Stimulated activated CD8-positive, alpha-beta memory T cell treated with anti-CD3 and anti-CD28 coated beads, Interleukin-12 subunit alpha, Interleukin-12 subunit beta, amount 100 ng/mL, for 1 hour (primary cell): ENCODE results near the gene SMARCC1.

Experiments
- DNase-seq: peaks from one replicate; pipeline ENCODE4 v3.0.0-alpha.2; 2020; ENCODE audit warnings: low read depth

The SMARCC1 gene

DNA sequence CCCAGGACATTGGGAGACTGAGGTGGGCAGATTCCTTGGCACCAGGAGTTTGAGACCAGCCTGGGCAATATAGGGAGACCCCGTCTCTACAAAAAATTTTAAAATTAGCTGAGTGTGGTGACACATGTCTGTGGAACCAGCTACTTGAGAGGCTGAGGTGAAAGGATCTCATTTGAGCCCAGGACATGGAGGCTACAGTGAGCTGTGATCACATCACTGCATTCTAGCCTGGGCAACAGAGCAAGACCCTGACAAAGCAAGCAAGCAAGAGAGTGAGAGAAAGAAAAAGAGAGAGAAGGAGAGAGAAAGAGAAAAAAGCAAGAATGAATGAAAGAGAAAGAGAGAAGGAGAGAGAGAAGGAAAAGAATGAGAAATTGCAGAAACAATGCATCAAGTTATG is 150.9 kb downstream of the SMARCC1 start:
- DNase-seq = no peak

DNA sequence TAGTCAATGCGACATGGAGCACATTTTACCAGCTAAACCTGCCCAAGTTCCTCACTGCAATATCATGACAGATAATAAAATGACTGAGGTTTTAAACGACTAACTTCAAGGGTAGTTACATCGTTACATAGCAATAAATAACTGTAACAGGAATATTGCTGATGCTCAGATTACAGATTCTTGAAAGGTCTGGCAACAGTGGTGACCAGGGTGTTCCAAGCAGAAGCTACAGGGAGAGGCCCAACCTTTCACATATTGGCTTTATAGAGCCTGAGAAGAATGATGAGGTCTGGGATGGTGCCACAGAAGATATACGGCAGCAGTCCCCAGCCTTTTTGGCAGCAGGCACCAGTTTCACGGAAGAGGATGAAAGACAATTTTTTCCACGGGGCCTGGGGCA is 151.9 kb downstream of the SMARCC1 start:
- no peak for DNase-seq

DNA sequence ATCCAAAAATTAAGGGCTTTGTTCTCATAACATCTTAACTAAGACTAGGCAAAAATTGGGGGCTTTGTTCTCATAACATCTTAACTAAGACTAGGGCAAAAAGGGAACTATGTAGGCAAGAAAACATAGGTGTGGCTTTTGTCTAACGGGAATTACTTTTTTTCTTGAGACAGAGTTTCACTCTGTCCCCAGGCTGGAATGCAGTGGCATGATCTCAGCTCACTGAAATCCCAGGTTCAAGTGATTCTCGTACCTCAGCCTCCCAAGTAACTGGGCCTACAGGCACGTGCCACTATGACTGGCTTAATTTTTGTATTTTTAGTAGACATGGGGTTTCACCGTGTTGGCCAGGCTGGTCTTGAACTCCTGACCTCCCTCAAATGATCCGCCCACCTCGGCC is 153.3 kb downstream of the SMARCC1 start:
- no peak for DNase-seq

DNA sequence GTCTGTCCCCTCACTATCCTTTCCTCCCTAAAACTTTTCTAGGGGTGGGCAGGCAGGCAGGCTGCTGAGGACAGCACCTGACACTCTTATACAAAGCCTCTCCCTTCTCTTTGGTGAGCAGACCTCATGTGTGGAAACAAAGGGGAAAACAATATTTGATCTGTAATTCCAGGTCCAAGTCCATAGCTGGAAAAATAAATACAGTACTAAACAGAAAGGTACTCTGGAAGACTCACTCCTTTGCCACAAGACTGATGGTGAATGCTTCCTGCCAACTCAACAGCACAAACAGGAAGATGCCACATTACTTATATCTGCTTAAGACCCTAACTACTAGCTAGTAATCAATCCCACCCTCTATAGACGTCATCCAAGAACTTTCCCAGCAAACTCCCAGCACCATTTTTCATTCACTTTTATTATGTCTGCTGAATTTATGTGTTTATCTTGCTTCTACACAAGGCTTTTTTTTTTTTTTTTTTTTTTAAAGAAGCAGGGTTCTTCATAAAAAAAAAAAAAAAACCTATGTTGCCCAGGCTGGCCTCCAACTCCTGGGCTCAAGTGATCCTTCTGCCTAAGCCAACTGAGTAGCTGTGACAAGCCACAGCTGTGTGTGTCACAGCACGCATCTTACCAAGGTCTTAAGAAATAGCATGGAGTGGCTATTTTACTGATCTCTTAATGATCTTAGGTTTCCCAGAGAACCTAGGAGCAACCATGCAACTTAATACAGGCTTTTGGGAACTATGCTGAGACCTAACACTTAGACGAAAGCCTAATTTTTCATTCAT is 158.8 kb downstream of the SMARCC1 start:
- DNase-seq = no peak

DNA sequence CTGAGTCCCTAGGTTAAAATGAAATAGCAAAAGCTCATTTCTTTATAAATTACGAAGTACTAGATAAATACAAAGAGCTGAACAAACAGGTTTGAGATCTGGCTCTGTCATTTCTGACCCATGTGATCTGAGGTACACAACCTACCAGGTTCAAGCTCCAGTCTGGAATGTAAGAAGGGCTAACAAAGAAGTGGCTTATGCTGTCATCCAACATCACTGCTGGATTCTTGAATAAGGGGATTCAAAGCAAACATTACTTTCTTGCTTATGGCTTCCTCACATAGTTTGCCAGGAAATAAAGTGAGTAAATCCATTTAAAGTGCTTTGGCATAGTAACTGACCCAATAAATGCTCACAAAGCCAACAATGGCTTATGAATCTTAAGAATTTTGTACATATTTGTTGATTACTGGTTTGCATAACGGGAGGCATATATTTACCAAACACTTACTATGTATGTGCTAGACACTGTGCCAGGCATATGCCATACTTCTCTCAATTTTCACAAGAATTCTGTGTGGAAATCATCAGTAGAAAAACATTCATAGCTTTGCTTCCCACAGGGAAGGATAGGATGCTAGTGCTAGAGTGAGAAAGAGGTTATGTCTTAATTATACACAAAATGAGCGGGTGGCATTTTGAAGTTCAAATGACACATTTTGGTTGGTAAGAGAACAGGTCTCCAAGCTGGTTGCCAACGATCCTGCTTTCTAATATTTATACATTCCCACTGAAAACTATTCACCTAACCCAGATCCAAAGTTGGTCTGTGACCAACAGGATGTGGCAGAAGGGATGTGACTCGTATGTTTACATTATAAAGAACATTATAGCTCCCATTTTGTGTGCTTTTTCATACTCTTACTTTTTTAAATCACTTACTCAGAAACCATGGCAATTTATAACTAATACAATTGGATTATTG is 164.3 kb downstream of the SMARCC1 start:
- no peak for DNase-seq

DNA sequence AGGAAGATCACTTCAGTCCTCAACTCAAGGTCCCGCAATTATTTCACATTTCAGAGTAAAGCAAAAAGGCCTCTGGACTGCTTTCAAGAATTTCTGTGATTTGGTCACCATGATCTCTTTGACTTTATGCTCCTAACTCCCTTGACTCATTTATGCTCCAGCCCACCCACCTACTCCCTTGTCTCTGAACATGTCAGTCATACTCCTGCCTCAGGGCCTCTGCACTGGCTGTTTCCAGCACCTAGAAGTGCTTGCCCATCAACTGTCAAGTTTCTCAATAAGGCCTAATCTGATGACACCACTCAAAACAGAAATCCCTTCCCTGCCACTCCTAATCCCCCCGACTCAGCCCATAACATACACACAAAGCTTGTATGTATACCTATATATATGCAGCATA is 166.9 kb downstream of the SMARCC1 start:
- DNase-seq = no peak

DNA sequence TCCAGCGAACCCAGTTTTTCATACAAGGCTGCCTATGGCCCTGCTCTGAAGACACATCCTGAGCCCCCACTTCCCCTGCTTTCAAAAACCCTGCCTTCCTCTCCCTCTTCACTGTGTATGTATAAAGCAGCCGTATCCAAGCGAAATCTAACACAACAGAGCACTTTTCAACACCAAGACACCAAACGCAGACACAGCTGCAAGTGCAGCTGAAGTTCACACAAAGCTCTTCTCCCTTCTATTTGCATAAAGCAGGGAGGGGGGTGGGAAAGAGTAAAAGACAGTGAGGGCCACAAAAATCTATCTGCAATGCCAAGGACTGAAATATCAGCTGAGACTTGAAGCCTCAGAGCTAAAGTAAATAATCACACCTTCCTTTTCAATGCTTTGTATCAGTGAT is 168.0 kb downstream of the SMARCC1 start:
- DNase-seq = no peak

DNA sequence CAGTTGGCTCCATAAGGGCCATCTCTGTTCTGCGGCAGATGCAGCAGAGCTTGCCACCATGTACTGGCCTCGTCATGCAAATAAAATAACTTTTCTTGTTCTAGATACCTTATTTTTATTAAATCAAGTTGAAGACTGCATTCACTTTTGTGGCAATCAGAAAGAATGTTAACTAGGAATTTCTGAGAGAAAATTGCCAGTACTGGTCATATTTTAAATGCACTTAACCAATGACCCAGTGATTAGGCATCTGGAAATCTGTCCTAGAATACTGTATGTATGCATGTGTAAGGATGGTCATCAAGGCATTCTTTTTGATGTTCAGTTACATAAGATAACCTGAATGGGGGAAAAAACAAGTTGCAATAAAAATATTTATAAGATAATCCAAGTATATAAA is 168.8 kb downstream of the SMARCC1 start:
- no peak for DNase-seq

DNA sequence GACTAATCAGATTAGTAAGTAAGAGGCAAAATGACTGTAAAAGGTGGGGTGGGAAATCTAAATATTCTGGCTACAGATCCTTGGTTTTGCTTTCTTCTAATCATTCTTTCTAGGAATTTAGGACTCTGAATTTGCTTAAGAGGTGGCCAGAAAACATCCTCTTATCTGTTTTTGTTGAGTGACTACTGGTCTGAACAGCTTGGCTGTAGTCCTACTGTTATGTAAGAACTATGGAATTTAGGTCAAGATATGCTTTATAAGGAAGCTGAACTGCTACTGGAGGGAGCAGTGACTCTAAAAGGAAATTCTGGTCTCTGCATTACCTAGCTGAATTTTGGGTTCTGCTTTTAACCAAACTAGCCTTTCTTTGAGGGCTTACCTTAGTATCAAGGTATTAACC is 169.5 kb downstream of the SMARCC1 start:
- DNase-seq = no peak

GRCh38 chr3:47611576-47611975 is 170.1 kb downstream of the SMARCC1 start:
- no peak for DNase-seq

- DNase-seq = no peak
Measured at GRCh38 chr3:47610583-47610982, 171.1 kb downstream of the SMARCC1 start.

DNA sequence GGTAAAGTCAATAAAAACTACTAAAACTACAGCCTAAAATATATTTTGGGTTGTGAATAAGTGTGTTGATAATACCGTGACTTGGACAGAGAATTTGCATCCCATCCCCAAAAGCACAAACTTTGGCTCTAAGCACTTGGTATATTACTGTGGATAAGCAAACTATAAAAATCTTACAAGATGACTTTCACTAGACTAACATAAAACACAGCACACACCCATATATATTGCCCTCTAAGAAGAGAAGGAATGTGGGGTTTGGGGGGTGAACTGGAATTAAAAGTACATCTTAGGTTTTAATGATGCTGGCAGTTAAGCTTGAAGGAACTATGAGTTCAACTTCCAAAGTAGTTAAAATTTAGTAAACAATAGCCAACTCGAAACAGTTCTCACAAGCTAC is 174.4 kb downstream of the SMARCC1 start:
- DNase-seq = no peak

DNA sequence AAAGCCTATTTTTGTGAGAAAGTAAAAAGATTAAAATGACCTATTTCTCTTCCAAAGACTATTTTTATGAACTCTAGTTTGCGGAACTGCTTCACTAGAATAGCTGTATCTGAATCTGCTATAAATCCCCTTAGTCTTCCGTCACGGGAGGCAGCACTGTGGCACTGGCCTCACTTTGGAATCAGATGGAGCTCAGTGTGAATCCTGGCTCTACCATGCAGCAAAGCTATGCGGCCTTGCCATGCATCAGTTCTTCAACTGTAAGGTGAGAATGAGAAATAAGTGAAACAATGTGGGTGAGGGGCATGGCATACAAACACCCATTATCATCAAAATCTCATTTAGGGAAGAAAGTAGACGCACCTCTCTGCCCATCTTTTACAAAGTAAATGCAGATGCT is 175.5 kb downstream of the SMARCC1 start:
- DNase-seq = no peak

GRCh38 chr3:47605652-47606051 is 176.0 kb downstream of the SMARCC1 start:
- no peak for DNase-seq

GRCh38 chr3:47604145-47604544 is 177.5 kb downstream of the SMARCC1 start:
- DNase-seq = no peak

DNA sequence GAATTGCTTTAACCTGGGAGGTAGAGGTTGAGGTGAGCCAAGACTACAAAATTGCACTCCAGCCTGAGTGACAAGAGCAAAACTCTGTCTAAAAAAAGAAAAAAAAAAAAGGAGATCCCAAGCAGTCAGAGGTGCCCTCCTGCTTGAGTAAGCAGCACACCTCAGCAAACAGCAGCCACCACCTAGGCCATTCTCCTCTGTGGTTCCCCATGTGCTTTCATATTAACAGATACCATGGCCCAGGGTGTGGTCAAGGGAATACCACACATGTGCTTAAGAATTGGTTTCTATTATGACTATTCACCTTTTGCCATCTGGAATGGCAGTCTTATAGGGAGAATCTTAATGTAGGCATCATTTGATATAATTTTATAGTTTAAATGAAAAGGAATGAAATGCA is 178.4 kb downstream of the SMARCC1 start:
- DNase-seq = no peak

DNA sequence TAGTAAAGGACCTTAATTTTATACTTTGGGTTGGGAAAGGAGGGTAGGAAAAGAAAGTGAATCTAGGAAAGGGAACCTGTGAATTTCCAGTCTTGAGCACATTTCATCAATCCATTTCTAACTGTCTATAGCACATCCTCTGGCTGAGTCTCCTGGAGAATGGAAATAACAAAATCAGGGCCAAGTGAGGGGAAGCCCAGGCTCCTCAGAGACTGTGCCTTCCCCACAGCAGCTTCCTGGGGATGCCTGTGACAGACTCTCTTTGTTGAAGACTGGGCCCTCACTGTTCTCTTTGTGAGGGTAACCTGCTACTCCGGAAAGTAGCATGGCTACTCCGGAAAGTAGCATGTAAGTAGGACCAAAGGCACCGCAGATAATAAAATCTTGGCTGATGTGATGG is 180.4 kb downstream of the SMARCC1 start:
- DNase-seq = no peak

- DNase-seq = no peak
Measured at GRCh38 chr3:47594792-47595191, 186.9 kb downstream of the SMARCC1 start.

DNA sequence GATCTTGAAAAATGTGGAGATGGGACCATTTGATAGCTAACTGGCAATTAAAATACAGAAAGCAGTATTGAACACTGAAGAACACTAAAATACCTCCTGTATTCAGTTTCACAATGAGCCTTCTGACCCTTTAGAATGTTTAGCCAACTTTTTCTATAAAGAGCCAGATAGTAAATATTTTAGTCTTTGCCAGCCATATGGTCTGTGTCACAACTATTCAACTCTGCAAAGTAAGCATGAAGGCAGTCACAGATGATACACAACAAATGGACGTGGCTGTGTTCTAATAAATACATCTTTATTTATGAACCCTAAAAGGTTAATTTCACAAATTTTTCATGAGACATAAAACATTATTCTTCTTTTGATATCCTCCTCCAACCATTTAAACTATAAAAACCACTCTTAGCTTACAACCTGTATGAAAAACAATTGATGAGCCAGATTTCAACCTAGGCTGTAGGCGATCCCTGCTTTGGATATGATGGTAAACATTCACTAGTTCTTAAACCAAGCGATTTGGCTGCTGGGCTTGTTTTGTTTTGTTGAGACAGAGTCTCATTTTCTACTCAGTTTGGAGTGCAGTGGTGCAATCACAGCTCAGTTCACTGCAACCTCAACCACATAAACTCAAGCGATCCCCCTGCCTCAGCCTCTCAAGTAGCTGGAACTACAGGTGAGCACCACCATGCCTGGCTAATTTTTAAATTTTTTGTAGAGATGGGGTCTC is 189.5 kb downstream of the SMARCC1 start:
- no peak for DNase-seq

GRCh38 chr3:47590216-47590615 is 191.5 kb downstream of the SMARCC1 start:
- DNase-seq = no peak

- DNase-seq = no peak
Measured at GRCh38 chr3:47588587-47588986, 193.1 kb downstream of the SMARCC1 start.

- DNase-seq = no peak
Measured at GRCh38 chr3:47588053-47588452, 193.6 kb downstream of the SMARCC1 start.

GRCh38 chr3:47586746-47587145 is 194.9 kb downstream of the SMARCC1 start:
- no peak for DNase-seq
